ENCODE results near the gene ALPI.
A peak's percentile ranks its signal among the peaks of the same experiment; 100 is the strongest.

ALPI gene

DNA sequence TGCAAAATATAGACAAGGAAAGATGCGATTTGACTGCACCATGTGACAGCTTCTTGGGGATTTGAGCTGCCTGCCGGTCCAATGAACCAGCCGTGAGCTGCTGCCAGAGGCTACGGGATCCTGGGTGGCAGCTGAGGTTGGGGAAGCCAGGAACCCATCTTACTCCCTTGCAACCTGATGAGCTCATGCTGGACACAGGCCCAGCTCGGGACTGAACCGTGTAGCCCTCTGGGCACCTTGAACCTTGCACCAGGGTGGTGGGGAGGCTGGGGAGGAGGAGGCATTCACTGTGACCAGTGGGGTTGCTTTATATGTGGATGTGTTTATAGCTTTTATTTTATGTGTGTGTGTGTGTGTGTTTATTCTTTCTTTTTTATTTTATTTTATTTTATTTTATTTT is 9.1 kb downstream of the ALPI start:
- DNase-seq: no peak

- DNase-seq: no peak
These were observed 10.3 kb downstream of the ALPI start for GRCh38 chr2:232466221-232466620.

GRCh38 chr2:232473467-232473890 is 17.5 kb downstream of the ALPI start:
- DNase-seq: peak; percentile 93

- DNase-seq: no peak
These were observed 20.1 kb downstream of the ALPI start for GRCh38 chr2:232476045-232476444.

GRCh38 chr2:232476791-232477190 is 20.8 kb downstream of the ALPI start:
- no peak for DNase-seq

DNA sequence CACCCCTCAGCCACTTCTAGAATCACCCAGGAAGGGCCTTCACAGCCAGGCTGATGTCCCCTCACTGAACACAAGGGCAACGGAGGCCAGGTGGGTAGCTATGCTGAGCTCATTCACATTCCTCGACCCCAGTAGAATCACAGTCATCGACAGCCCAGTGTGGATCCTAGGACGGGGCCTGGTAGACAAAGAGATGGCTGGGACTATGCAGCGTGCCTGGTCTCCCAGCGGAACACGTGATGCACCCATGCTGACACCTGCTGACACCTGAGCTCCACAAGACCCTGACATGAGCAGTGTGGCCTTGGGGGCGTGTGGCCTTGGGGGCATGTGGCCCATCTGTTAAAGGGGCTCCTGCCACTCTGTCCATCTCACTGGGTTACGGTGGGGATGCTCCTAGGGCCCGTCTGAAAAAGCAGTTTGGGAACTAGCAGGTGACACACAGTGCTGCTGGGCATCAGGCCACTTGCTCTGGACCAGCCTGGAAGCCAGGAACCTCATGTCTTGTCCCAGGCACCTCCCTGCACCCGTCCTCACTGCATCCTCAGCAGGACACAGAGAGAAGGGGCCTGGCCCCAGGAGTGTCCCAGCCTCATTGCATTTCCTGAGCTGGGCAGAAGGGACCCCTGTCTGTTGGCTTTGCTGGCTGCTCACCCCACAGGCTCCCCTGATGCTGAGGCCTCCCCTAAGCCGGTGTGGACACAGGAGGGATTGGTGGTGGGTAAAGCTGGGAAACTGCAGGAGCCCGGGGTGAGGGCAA is 22.0 kb downstream of the ALPI start:
- DNase-seq: no peak

GRCh38 chr2:232478571-232479340 is 22.8 kb downstream of the ALPI start:
- DNase-seq: no peak

DNA sequence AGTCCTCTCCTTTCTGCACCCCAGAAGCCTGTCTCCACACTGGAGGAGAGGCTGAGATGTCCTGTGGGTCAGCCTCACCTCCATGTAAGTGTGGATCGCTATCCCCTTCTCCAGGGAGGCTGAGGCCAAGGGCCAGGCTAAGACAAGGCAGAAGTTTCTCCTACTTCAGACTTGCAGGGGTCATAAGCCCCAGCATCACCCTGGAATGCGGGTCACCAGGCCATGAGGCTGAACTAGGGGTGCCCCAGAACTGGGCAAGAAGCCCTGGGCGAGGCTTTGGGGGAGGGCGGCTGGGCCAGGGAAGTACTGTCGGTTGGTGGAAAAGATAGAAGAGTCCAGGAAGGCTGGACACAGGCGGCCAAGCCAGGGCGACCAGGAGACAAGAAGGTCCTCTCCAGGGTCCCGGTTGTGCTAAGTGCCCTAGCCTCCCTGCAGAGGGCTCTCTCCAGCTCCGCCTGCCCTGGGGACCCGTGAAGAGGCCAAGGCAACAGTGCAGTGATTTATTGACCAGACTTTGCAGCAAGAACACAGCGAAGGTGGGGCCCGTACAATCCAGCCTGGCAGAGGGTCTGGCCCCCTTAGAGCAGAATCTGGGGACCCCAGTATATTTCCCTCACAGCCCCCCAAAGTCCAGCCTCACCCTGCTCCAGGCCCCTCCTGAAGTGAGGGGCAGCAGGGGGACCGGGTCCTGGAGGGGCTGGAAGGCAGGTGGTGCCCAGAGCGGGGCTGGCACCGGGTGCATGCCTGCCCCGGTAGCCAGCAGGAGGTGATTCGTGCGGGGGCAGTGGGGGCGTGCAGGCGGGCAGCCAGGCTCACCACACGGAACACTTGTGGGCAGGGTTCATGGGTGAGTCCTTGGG is 23.6 kb downstream of the ALPI start:
- no peak for DNase-seq

GRCh38 chr2:232480201-232481190 is 24.5 kb downstream of the ALPI start:
- DNase-seq: no peak

- DNase-seq: no peak
These were observed 25.6 kb downstream of the ALPI start for GRCh38 chr2:232481322-232482140.

GRCh38 chr2:232482301-232483238 is 26.6 kb downstream of the ALPI start:
- no peak for DNase-seq

DNA sequence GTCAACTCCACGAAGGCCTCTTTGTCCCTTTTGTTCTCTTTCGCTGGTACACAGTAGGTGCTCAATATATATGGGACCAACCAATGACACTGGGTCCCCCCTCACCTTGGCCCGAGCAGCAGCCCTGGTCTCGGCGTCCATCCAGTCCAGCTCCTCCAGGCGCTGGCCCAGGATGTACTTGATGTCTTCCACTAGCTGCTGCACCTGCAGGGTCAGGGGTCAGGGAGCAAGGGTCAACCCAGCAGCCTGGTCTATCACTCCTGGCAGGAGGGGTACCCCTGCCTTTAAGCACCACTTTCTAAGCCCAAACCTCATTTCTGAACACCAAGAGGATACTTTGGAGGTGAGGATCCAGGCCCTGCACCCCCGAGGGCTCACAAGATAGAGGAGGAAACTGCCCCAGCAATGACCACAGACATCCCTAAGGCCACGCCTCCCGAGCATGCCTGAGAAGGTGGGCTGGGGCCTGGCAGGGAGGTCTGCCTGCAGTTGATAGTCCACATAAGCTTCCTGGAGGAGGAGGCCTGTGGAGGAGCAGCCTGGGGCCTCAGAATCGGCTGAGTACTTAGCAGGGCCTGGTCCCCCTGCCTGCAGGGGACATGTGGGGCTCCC is 27.5 kb downstream of the ALPI start:
- DNase-seq: no peak

- DNase-seq: no peak
These were observed 28.1 kb downstream of the ALPI start for GRCh38 chr2:232483923-232484627.

DNA sequence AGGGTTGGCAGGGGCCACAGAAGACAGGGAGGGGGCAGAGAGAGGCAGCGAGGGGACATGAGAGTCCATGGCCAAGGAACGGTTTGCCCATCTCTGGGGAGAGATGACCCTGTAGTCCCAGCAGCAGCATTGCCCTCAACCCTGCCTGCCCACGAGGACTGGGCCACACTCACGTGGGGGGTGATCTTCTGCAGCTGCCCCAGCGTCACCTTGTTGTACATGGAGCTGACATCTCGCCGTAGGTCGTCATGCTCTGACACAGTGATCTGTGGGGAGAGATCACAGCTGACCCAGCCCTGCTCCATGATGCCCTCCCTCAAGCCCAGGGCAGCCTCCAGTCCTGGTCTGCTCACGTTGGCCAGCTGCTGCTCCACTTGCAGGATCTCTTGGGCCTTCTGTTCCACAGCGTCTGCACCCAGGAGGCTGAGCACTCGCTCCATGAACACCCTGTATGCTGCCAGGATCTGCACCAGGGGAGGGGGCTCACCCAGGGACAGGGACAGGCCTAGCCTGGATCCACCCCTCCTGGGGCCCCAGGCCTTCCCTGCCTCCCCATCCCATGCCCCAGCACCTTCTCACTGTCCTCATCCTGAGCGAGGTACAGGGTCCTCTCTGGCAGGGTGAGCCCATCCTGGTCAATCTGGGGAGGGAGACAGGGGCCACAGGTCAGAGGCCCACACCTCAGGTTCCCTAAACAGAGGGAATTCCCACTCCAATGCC is 28.8 kb downstream of the ALPI start:
- no peak for DNase-seq

GRCh38 chr2:232485348-232485756 is 29.4 kb downstream of the ALPI start:
- DNase-seq: no peak

- no peak for DNase-seq
These were observed 30.0 kb downstream of the ALPI start for GRCh38 chr2:232485757-232486557.
